ENCODE results near the gene GMEB2. TPM values are rescaled to one million over a fixed set of nuclear protein-coding genes. Genes with fewer than 3 reads are reported as not detected.
A peak's percentile ranks its signal among the peaks of the same experiment; 100 is the strongest.
"Not testable (repeated sequence)": the region's sequence is repeated elsewhere in the genome, so short reads cannot be mapped to it uniquely, and the experiment has no call there.

GMEB2 gene
- total RNA-seq, 1 donor from 2014 or later: 10.9 TPM

GRCh38 chr20:63587776-63588591, 38.9 kb downstream of the GMEB2 start:
- DNase-seq: no peak

GRCh38 chr20:63587256-63587655, 39.6 kb downstream of the GMEB2 start:
- no peak for DNase-seq

- no peak for DNase-seq
These were observed 40.1 kb downstream of the GMEB2 start for GRCh38 chr20:63586797-63587196.

- no peak for DNase-seq
These were observed 41.0 kb downstream of the GMEB2 start for GRCh38 chr20:63585616-63586565.

- DNase-seq: no peak
These were observed 44.4 kb downstream of the GMEB2 start for GRCh38 chr20:63582382-63583063.

GRCh38 chr20:63580796-63581461, 46.0 kb downstream of the GMEB2 start:
- peak; percentile 70 for DNase-seq

GRCh38 chr20:63579017-63579694, 47.7 kb downstream of the GMEB2 start:
- no peak for DNase-seq

GRCh38 chr20:63578224-63579016, 48.5 kb downstream of the GMEB2 start:
- DNase-seq: no peak

- DNase-seq: peak; percentile 9
These were observed 49.5 kb downstream of the GMEB2 start for GRCh38 chr20:63577317-63577894.

GRCh38 chr20:63576311-63576710, 50.6 kb downstream of the GMEB2 start:
- DNase-seq: no peak

- DNase-seq: no peak
These were observed 51.8 kb downstream of the GMEB2 start for GRCh38 chr20:63574829-63575743.

- peak; percentile 75 for DNase-seq
These were observed 52.6 kb downstream of the GMEB2 start, which contains the start of gene HELZ2 for GRCh38 chr20:63574156-63574828. HELZ2 (minus strand) TSS chr20:63574239; CDS start chr20:63572385, 1,854 bp downstream.

GRCh38 chr20:63573647-63574131, 53.2 kb downstream of the GMEB2 start:
- DNase-seq: no peak

- DNase-seq: peak; percentile 37
These were observed 53.9 kb downstream of the GMEB2 start for GRCh38 chr20:63572788-63573646.

- no peak for DNase-seq
These were observed 54.7 kb downstream of the GMEB2 start for GRCh38 chr20:63572071-63572787.

- not testable (repeated sequence) for DNase-seq
These were observed 55.8 kb downstream of the GMEB2 start for GRCh38 chr20:63571087-63571478.
